Peyer's patch (tissue), 4 donors: ENCODE data around the gene HMG20B. TPM values are rescaled to one million over a fixed set of nuclear protein-coding genes. Genes with fewer than 3 reads are reported as not detected.
"Not testable (repeated sequence)": the region's sequence is repeated elsewhere in the genome, so short reads cannot be mapped to it uniquely, and the experiment has no call there.

Experiments used
- DNase-seq, 3 donors: peaks; one replicate each; pipeline ENCODE4 v3.0.0-alpha.2; 2017 to 2019
- H3K27ac ChIP-seq, 4 donors: fragments of 200-600 bp; sonication (generic); one replicate each; pipeline ENCODE4 v1.5.1; 2016 to 2019
- H3K27me3 ChIP-seq, 2 donors: fragments of 200-600 bp; sonication (generic); one replicate each; pipeline ENCODE4 v1.5.1; 2019
- H3K36me3 ChIP-seq, 3 donors: fragments of 200-600 bp; sonication (generic); one replicate each; pipeline ENCODE4 v1.5.1; 2016 to 2019
- H3K4me1 ChIP-seq, 4 donors: fragments of 200-600 bp; sonication (generic); one replicate each; pipeline ENCODE4 v1.5.1; 2016 to 2019
- H3K4me3 ChIP-seq, 4 donors: fragments of 200-600 bp; sonication (generic); 1 replicate in 3 of 4; 2 replicates in 1 of 4; pipeline ENCODE4 v1.5.1; 2016 to 2019; ENCODE audit warnings: mild to moderate bottlenecking in 1 of 4
- H3K9me3 ChIP-seq, 4 donors: fragments of 200-600 bp; sonication (generic); one replicate each; pipeline ENCODE4 v1.5.1; 2016 to 2019; ENCODE audit warnings: mild to moderate bottlenecking in 1 of 4
- CTCF ChIP-seq, 6 experiments: fragments of 450-650 bp in 4 of 6; fragments of 200-600 bp in 2 of 6; sonication (generic) in 1 of 6; IDR thresholded peaks; one replicate each; pipeline ENCODE4 v1.5.1; 2017 to 2019; ENCODE audit warnings: antibody characterized with exemption in 6 of 6, mild to moderate bottlenecking in 3 of 6, moderate library complexity in 1 of 6
- POLR2A ChIP-seq, 2 donors: fragments of 450-650 bp; IDR thresholded peaks; one replicate each; pipeline ENCODE4 v1.5.1; 2017; ENCODE audit warnings: antibody characterized with exemption in 2 of 2, mild to moderate bottlenecking in 2 of 2, moderate library complexity in 2 of 2
- total RNA-seq, 4 donors: library from RNA; depleted of rRNA; stranded (reverse); fragments of >200 nt; gene quantifications; one replicate each; pipeline ENCODE4 v1.1.0, GENCODE V29; 2016

Gene HMG20B
- total RNA-seq, 4 donors from 2014 or later, result 70.4 to 236 (median 117) TPM

GRCh38 chr19:3575949-3576673, 3.4 kb downstream of the HMG20B start:
- Histone ChIP-seq H3K9me3 (no peaks in the 10 kb centered on the region), H3K27me3 (no peaks in the 10 kb centered on the region), H3K4me3 (peak overlapping the region in 1 of 4 donors; percentile 47), H3K4me1 (peaks cover 0 to 32% (median 8%) of the 10 kb centered on the region in 4 donors), H3K27ac (peak overlapping the region in 3 of 4 donors; percentile 8 to 65 (median 34)), H3K36me3 (peaks cover 0 to 5% (median 0%) of the 10 kb centered on the region in 3 donors)
- TF ChIP-seq CTCF (IDR thresholded peaks at IDR 0.05) (no peak), POLR2A (IDR thresholded peaks at IDR 0.05) (no peak)
- no peak for DNase-seq

GRCh38 chr19:3576696-3577443, 4.1 kb downstream of the HMG20B start:
- H3K4me3 ChIP-seq, result peak overlapping the region in 2 of 4 donors; percentile 35 to 47
- peaks cover 0 to 5% (median 0%) of the 10 kb centered on the region in 3 donors for H3K36me3 ChIP-seq
- peak overlapping the region in 3 of 4 donors; percentile 34 to 72 (median 65) for H3K27ac ChIP-seq
- no peak for TF ChIP-seq CTCF (IDR thresholded peaks at IDR 0.05)
- no peak for TF ChIP-seq POLR2A (IDR thresholded peaks at IDR 0.05)
- H3K4me1 ChIP-seq, result peaks cover 0 to 29% (median 8%) of the 10 kb centered on the region in 4 donors
- DNase-seq, result peak in 2 of 3 donors; percentile 57 to 71
- no peaks in the 10 kb centered on the region for H3K9me3 ChIP-seq
- no peaks in the 10 kb centered on the region for H3K27me3 ChIP-seq

GRCh38 chr19:3577723-3578344, 5.1 kb downstream of the HMG20B start:
- H3K36me3 ChIP-seq, result peaks cover 0 to 5% (median 0%) of the 10 kb centered on the region in 3 donors
- H3K27me3 ChIP-seq, result no peaks in the 10 kb centered on the region
- peak in 2 of 3 donors; percentile 69 to 81 for DNase-seq
- TF ChIP-seq CTCF (IDR thresholded peaks at IDR 0.05) (no peak), POLR2A (IDR thresholded peaks at IDR 0.05) (no peak)
- H3K27ac ChIP-seq, result peak overlapping the region in 2 of 4 donors; percentile 65 to 72
- peaks cover 0 to 25% (median 6%) of the 10 kb centered on the region in 4 donors for H3K4me1 ChIP-seq
- H3K9me3 ChIP-seq, result no peaks in the 10 kb centered on the region
- H3K4me3 ChIP-seq, result peak overlapping the region in 1 of 4 donors; percentile 47

- no peak for TF ChIP-seq CTCF (IDR thresholded peaks at IDR 0.05)
- no peak for TF ChIP-seq POLR2A (IDR thresholded peaks at IDR 0.05)
- H3K36me3 ChIP-seq, result peaks cover 0 to 5% (median 0%) of the 10 kb centered on the region in 3 donors
- H3K9me3 ChIP-seq, result no peaks in the 10 kb centered on the region
- peaks cover 0 to 25% (median 5%) of the 10 kb centered on the region in 4 donors for H3K4me1 ChIP-seq
- DNase-seq, result no peak
- H3K27me3 ChIP-seq, result no peaks in the 10 kb centered on the region
- H3K27ac ChIP-seq, result peak overlapping the region in 2 of 4 donors; percentile 62 to 72
- H3K4me3 ChIP-seq, result no peak overlapping the region
Observed at GRCh38 chr19:3578390-3578789, 5.6 kb downstream of the HMG20B start.

- Histone ChIP-seq H3K4me1 (peaks cover 0 to 25% (median 2%) of the 10 kb centered on the region in 4 donors), H3K27ac (peak overlapping the region in 3 of 4 donors; percentile 25 to 73 (median 62)), H3K27me3 (no peaks in the 10 kb centered on the region), H3K36me3 (peaks cover 0 to 2% (median 0%) of the 10 kb centered on the region in 3 donors), H3K9me3 (no peaks in the 10 kb centered on the region), H3K4me3 (no peak overlapping the region)
- no peak for DNase-seq
- no peak for TF ChIP-seq CTCF (IDR thresholded peaks at IDR 0.05)
- no peak for TF ChIP-seq POLR2A (IDR thresholded peaks at IDR 0.05)
Observed at GRCh38 chr19:3580156-3580934, 7.6 kb downstream of the HMG20B start.

GRCh38 chr19:3581792-3582191, 9.0 kb downstream of the HMG20B start:
- H3K36me3 ChIP-seq, H3K4me3 ChIP-seq, H3K27me3 ChIP-seq, DNase-seq, H3K9me3 ChIP-seq: not testable (repeated sequence)
- Histone ChIP-seq H3K27ac (peak overlapping the region in 1 of 4 donors; percentile 73), H3K4me1 (peaks cover 0 to 13% (median 6%) of the 10 kb centered on the region in 4 donors)

- H3K36me3 ChIP-seq, H3K9me3 ChIP-seq, H3K4me3 ChIP-seq, H3K27ac ChIP-seq, H3K27me3 ChIP-seq, DNase-seq: not testable (repeated sequence)
- peaks cover 0 to 12% (median 0%) of the 10 kb centered on the region in 4 donors for H3K4me1 ChIP-seq
Observed at GRCh38 chr19:3584036-3584802, 11.5 kb downstream of the HMG20B start.
